Measurements from ENCODE around the gene MPEG1.

The MPEG1 gene, protein sequence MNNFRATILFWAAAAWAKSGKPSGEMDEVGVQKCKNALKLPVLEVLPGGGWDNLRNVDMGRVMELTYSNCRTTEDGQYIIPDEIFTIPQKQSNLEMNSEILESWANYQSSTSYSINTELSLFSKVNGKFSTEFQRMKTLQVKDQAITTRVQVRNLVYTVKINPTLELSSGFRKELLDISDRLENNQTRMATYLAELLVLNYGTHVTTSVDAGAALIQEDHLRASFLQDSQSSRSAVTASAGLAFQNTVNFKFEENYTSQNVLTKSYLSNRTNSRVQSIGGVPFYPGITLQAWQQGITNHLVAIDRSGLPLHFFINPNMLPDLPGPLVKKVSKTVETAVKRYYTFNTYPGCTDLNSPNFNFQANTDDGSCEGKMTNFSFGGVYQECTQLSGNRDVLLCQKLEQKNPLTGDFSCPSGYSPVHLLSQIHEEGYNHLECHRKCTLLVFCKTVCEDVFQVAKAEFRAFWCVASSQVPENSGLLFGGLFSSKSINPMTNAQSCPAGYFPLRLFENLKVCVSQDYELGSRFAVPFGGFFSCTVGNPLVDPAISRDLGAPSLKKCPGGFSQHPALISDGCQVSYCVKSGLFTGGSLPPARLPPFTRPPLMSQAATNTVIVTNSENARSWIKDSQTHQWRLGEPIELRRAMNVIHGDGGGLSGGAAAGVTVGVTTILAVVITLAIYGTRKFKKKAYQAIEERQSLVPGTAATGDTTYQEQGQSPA

GRCh38 chr11:59212744-59213631 is at the start of gene MPEG1:
TSS of gene MPEG1 (minus strand) at chr11:59212927. CDS start at chr11:59212865, 62 bp downstream.
- no peak for DNase-seq (ENCODE audit: low spot score)
- Mint-ChIP-seq H3K36me3 (ENCODE audit: low read depth) (no peaks in the 10 kb centered on the region), H3K27ac (no peak within 1 kb of the TSS), H3K4me3 (no peak within 1 kb of the TSS), H3K9me3 (no peaks in the 10 kb centered on the region), H3K4me1 (ENCODE audit: low read depth) (peaks cover 7% of the 10 kb centered on the region), H3K27me3 (ENCODE audit: low read depth) (peaks cover 8% of the 10 kb centered on the region)

DNA sequence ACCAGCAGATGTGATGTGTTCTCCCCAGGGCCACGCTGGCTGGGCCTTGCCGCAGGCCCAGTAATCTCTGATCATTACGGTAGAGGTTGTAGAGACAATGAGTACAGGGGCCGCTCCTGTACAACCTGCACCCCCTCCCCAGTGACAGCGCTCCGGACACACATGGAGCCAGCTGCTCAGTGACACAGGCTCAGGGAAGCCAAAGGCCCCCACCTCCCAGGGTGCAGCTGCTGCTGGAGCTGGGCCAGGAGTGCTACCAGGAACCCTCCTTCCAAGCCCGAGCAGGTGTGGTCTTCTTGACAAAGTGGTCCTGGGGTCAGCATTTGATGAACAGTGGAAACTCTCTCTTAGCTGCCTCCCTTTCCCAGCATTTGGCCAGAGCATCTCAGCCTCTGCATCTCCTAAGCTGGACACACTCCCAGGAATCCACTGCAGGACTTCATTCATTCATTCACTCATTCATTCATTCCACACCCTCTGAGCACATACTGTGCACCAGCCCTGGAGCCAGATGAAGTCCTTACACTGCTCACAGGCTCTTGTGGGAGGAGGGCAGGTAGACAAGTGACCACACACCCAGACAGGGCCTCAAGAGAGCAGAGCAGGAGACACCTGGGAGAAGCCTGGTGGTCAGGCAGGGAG is 49.6 kb upstream of the MPEG1 start:
- no peaks in the 10 kb centered on the region for H3K36me3 Mint-ChIP-seq (ENCODE audit: low read depth)
- H3K27me3 Mint-ChIP-seq (ENCODE audit: low read depth): no peaks in the 10 kb centered on the region
- no peak for DNase-seq (ENCODE audit: low spot score)
- no peak overlapping the region for H3K4me3 Mint-ChIP-seq
- H3K4me1 Mint-ChIP-seq (ENCODE audit: low read depth): no peaks in the 10 kb centered on the region
- no peaks in the 10 kb centered on the region for H3K9me3 Mint-ChIP-seq
- H3K27ac Mint-ChIP-seq: no peak overlapping the region

- DNase-seq (ENCODE audit: low spot score): no peak
- no peaks in the 10 kb centered on the region for H3K27me3 Mint-ChIP-seq (ENCODE audit: low read depth)
- no peak overlapping the region for H3K27ac Mint-ChIP-seq
- H3K9me3 Mint-ChIP-seq: no peaks in the 10 kb centered on the region
- H3K4me1 Mint-ChIP-seq (ENCODE audit: low read depth): no peaks in the 10 kb centered on the region
- H3K36me3 Mint-ChIP-seq (ENCODE audit: low read depth): no peaks in the 10 kb centered on the region
- no peak overlapping the region for H3K4me3 Mint-ChIP-seq
Measured at GRCh38 chr11:59261150-59261549, 48.4 kb upstream of the MPEG1 start.

DNA sequence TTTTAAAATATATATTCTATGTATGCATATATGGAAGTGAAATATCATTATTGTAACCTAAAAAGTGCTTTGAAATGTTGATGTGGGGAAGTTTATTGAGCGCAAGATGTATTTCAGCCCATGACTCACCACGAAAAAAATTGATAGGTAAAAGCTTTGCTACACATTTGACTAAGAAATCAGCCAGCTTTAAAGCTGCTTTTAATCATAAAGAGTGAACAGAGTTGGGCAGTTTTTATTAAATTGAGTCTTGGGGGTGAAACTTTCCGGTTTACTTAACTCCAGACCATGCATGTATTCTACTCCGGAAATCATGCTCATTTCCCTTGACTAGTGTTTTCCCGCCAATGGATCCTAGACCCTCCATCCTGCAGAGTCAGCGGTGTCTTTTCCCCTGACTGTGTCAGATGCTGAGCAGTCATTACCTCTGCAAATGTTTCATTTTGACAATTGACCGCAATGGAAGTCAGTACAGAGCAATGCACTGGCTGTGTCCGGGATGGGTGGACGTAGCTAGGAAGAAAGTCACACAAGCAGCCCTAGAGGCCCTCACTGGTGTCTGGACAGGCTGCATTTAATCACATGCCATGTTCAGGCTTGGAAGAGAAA is 47.2 kb upstream of the MPEG1 start:
- Mint-ChIP-seq H3K27ac (no peak overlapping the region), H3K9me3 (no peaks in the 10 kb centered on the region), H3K4me3 (no peak overlapping the region), H3K27me3 (ENCODE audit: low read depth) (no peaks in the 10 kb centered on the region), H3K36me3 (ENCODE audit: low read depth) (no peaks in the 10 kb centered on the region), H3K4me1 (ENCODE audit: low read depth) (no peaks in the 10 kb centered on the region)
- DNase-seq (ENCODE audit: low spot score): no peak

DNA sequence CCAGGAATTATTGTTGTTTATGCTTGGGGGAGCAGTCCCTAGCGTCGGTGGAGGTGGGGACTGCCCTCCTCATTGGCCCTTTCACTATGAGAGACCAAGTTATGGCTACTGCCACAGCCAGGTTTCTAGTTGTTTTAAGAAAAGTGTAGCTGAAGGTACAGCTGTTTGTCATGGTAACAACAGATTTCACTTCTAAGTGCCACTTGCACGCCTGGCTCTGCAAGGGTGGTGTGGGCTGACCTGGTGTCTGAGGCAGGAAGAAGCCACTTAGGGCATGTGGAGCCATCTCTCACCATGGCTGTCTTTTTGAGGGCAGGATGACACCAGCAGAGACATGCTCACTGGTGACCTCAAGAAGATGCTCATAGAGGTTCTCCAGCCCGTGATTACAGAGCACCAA is 46.3 kb upstream of the MPEG1 start:
- H3K4me3 Mint-ChIP-seq: no peak overlapping the region
- no peaks in the 10 kb centered on the region for H3K36me3 Mint-ChIP-seq (ENCODE audit: low read depth)
- H3K27ac Mint-ChIP-seq: no peak overlapping the region

DNA sequence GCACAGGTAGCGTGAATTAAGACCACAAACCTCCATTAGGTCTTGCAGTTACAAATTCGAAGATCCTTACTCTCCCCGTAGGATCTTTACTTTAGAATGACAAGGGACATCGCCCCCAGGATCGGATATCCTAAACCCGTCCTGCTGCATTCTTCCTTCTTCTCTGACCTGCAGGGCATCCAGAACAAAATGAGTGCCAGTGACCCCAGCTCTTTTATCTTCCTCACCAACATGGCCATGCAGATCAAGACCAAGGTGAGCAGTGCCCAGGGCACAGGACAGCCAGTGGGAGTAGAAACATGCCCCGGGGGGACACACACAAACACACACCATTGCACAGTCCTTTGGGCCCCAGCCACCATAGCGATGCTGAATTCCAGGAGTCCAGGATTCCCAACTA is 42.6 kb upstream of the MPEG1 start:
- Mint-ChIP-seq H3K4me1 (ENCODE audit: low read depth) (no peaks in the 10 kb centered on the region), H3K4me3 (no peak overlapping the region), H3K9me3 (no peaks in the 10 kb centered on the region), H3K27me3 (ENCODE audit: low read depth) (no peaks in the 10 kb centered on the region), H3K27ac (no peak overlapping the region), H3K36me3 (ENCODE audit: low read depth) (no peaks in the 10 kb centered on the region)
- no peak for DNase-seq (ENCODE audit: low spot score)

More for the DNA sequence above, 46.3 kb upstream of the MPEG1 start:
- DNase-seq (ENCODE audit: low spot score): no peak
- Mint-ChIP-seq H3K27me3 (ENCODE audit: low read depth) (no peaks in the 10 kb centered on the region), H3K9me3 (no peaks in the 10 kb centered on the region), H3K4me1 (ENCODE audit: low read depth) (no peaks in the 10 kb centered on the region)

- Mint-ChIP-seq H3K36me3 (ENCODE audit: low read depth) (no peaks in the 10 kb centered on the region), H3K4me1 (ENCODE audit: low read depth) (no peaks in the 10 kb centered on the region), H3K27ac (no peak overlapping the region), H3K9me3 (no peaks in the 10 kb centered on the region), H3K4me3 (no peak overlapping the region), H3K27me3 (ENCODE audit: low read depth) (no peaks in the 10 kb centered on the region)
- no peak for DNase-seq (ENCODE audit: low spot score)
Measured at GRCh38 chr11:59254286-59254685, 41.6 kb upstream of the MPEG1 start.

DNA sequence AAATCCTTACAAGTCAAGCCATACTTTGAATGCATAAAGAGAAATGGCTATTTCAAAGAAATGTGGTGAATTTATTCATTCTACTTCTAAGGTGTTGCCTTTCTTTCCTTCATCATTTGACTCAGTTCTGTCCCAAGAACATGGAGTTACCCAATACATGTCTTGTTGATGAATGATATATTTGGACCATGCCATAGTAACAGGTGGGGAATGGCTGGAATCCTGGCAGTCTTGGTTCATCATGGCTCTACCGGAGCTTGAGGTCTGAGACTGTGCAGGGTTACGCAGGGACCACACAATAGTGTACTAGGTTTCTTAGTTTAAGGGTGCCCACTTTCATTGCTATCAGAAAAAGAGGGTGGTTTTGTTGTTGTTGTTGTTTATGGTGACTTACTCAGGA is 40.3 kb upstream of the MPEG1 start:
- Mint-ChIP-seq H3K4me1 (ENCODE audit: low read depth) (peaks cover 4% of the 10 kb centered on the region), H3K9me3 (no peaks in the 10 kb centered on the region), H3K27ac (no peak overlapping the region), H3K27me3 (ENCODE audit: low read depth) (no peaks in the 10 kb centered on the region), H3K36me3 (ENCODE audit: low read depth) (no peaks in the 10 kb centered on the region), H3K4me3 (no peak overlapping the region)
- DNase-seq (ENCODE audit: low spot score): no peak

DNA sequence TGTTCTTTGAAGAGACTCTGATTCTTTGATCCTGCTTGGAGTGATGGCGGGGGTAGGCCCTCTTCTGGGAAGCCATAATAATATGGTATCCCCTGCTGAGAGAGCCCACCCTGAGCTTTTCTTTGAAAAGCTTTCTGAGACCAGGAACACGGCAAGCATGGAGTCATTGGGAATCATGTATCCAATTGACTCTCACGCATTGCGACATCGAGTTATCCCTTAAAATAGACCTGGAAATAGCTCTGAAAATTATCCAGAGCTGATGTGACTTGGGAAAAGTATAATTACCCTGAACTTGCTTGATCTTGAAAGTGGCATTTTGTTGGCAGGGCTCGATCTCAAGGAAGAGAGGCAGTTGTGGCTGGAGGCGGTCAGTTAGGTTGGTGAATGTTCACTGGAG is 36.8 kb upstream of the MPEG1 start:
- DNase-seq (ENCODE audit: low spot score): no peak
- Mint-ChIP-seq H3K4me3 (no peak overlapping the region), H3K36me3 (ENCODE audit: low read depth) (no peaks in the 10 kb centered on the region)

GRCh38 chr11:59247531-59248227 is 35.0 kb upstream of the MPEG1 start:
- no peaks in the 10 kb centered on the region for H3K36me3 Mint-ChIP-seq (ENCODE audit: low read depth)
- no peak overlapping the region for H3K27ac Mint-ChIP-seq
- peaks cover 2% of the 10 kb centered on the region for H3K27me3 Mint-ChIP-seq (ENCODE audit: low read depth)
- peaks cover 13% of the 10 kb centered on the region for H3K4me1 Mint-ChIP-seq (ENCODE audit: low read depth)
- H3K4me3 Mint-ChIP-seq: peak overlapping the region; percentile 5
- no peak for DNase-seq (ENCODE audit: low spot score)
- no peaks in the 10 kb centered on the region for H3K9me3 Mint-ChIP-seq

More for the DNA sequence above, 36.8 kb upstream of the MPEG1 start:
- Mint-ChIP-seq H3K27me3 (ENCODE audit: low read depth) (peaks cover 2% of the 10 kb centered on the region), H3K4me1 (ENCODE audit: low read depth) (peaks cover 13% of the 10 kb centered on the region), H3K9me3 (no peaks in the 10 kb centered on the region), H3K27ac (no peak overlapping the region)

DNA sequence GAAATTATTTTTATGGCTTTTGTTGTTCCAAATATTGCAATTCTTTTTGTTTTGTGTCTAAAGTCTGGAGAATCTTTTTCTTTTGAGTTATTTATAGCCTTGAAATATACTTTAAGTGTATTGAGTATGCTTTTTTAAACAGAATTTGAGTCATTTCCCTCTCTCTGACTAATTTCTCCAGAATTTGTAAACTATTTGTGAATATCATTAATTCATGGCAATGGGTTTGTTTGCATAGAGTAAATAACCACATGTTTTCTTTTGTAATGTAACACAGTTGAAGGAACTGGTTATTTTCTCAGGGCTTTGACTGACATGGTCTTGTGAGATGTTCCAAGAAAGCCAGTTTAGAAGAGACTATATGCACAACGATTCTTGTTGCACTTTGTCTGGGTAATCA is 30.9 kb upstream of the MPEG1 start:
- no peak for DNase-seq (ENCODE audit: low spot score)
- peaks cover 14% of the 10 kb centered on the region for H3K9me3 Mint-ChIP-seq
- H3K4me3 Mint-ChIP-seq: no peak overlapping the region
- no peaks in the 10 kb centered on the region for H3K36me3 Mint-ChIP-seq (ENCODE audit: low read depth)
- no peak overlapping the region for H3K27ac Mint-ChIP-seq
- H3K27me3 Mint-ChIP-seq (ENCODE audit: low read depth): peaks cover 2% of the 10 kb centered on the region
- peaks cover 13% of the 10 kb centered on the region for H3K4me1 Mint-ChIP-seq (ENCODE audit: low read depth)

DNA sequence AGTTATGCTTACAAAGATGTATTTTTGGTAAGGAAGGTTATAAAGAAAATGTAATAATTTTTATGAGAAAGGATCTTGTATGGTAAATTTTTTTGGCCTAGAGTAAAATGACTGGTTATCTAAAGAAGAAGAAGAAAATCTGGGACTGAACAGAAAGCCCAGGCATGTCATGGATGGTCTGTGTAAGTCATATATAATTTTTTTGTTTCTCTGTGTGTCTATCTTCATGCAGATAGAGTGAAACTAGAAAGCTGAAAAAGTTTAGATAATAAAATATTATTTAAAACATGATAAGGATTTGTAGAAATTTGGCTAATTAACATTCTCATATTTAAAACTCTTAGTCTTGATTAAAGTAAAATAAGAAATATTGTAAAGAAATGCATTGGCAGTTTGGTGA is 27.6 kb upstream of the MPEG1 start:
- peaks cover 14% of the 10 kb centered on the region for H3K9me3 Mint-ChIP-seq
- no peak overlapping the region for H3K27ac Mint-ChIP-seq
- H3K27me3 Mint-ChIP-seq (ENCODE audit: low read depth): peaks cover 4% of the 10 kb centered on the region
- H3K4me3 Mint-ChIP-seq: no peak overlapping the region
- H3K36me3 Mint-ChIP-seq (ENCODE audit: low read depth): no peaks in the 10 kb centered on the region
- no peaks in the 10 kb centered on the region for H3K4me1 Mint-ChIP-seq (ENCODE audit: low read depth)
- DNase-seq (ENCODE audit: low spot score): no peak

- H3K9me3 Mint-ChIP-seq: no peaks in the 10 kb centered on the region
- no peak for DNase-seq (ENCODE audit: low spot score)
- no peaks in the 10 kb centered on the region for H3K4me1 Mint-ChIP-seq (ENCODE audit: low read depth)
- no peak overlapping the region for H3K4me3 Mint-ChIP-seq
- no peaks in the 10 kb centered on the region for H3K36me3 Mint-ChIP-seq (ENCODE audit: low read depth)
- peaks cover 4% of the 10 kb centered on the region for H3K27me3 Mint-ChIP-seq (ENCODE audit: low read depth)
- no peak overlapping the region for H3K27ac Mint-ChIP-seq
Measured at GRCh38 chr11:59226396-59226795, 13.7 kb upstream of the MPEG1 start.
